Upper lobe of right lung (tissue), 1 donor: Measurements from ENCODE around the gene KLHL10. TPM values are rescaled to one million over a fixed set of nuclear protein-coding genes. Genes with fewer than 3 reads are reported as not detected.
A peak's percentile ranks its signal among the peaks of the same experiment; 100 is the strongest.

Experiments
- ATAC-seq: fragments of 200-7000 bp; cut with Tn5 transposase; one replicate; pipeline ENCODE4 v1.9.1; 2020; ENCODE audit warnings: mild to moderate bottlenecking, moderate library complexity
- DNase-seq: peaks from one replicate; pipeline ENCODE4 v3.0.0-alpha.2; 2020
- H3K27ac ChIP-seq: fragments of 200-600 bp; one replicate; pipeline ENCODE4 v1.8.0; 2022
- H3K27me3 ChIP-seq: fragments of 200-600 bp; one replicate; pipeline ENCODE4 v1.8.0; 2022; ENCODE audit warnings: mild to moderate bottlenecking
- H3K36me3 ChIP-seq: fragments of 200-600 bp; one replicate; pipeline ENCODE4 v1.8.0; 2022
- H3K4me1 ChIP-seq: fragments of 200-600 bp; one replicate; pipeline ENCODE4 v1.8.0; 2022
- H3K4me3 ChIP-seq: fragments of 200-600 bp; one replicate; pipeline ENCODE4 v1.8.0; 2022; ENCODE audit warnings: mild to moderate bottlenecking
- H3K9me3 ChIP-seq: fragments of 200-600 bp; one replicate; pipeline ENCODE4 v1.8.0; 2022
- intact Hi-C: fragments of 100-400 bp; cut with DNase I; formaldehyde crosslinking; loops from one replicate; pipeline ENCODE4 v1.11.0; 2022
- total RNA-seq: library from RNA; stranded (reverse); fragmentation: NEBNext Ultra II Directional; extraction: Animal tissue kit (Norgen Biotek cat#: 25700); gene quantifications from one replicate; pipeline ENCODE4 v1.2.1, GENCODE V29; 2021
- TF ChIP-seq, protein P1 (sequence below): fragments of 200-600 bp; IDR thresholded peaks from one replicate; pipeline ENCODE4 v1.8.0; 2022; ENCODE audit warnings: antibody characterized with exemption
- donor health status: DM: no; HTN: yes; CAD: no; lungs with severe emphysema.

Gene KLHL10
- total RNA-seq, 1 donor from 2014 or later, result 0.29 TPM

DNA sequence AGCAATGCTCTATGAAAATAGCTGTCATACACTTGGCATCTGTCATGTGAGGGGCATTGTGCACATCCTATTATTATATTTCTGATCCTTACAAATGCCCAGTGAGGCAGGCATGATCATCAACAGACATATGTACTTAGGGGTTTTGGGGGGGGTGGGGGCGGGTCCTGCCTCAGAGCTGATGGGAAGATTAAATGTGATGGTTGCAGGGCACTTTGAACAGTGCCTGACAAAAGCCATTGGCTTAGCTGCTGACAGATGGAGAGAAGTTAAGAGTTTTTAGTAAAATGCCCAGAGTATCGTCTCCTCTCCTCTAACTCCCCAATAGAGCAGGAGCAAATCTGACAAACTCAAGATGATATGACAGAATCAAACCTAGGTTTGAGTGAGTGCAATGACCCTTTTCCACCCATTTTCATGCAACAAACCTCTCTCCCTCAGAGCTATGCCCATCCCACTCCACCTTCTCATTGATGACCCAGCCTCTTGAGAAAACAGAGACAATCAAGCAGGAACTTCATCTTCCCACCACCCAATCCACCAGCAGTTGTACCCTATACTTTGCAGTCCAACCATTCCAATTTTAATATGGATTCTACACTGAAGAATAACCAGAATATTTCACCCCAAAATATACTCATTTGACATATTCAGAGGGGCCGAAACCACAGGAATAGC lies 22.8 kb downstream of the KLHL10 start:
- ATAC-seq, result no peak
- peaks cover 18% of the 10 kb centered on the region for H3K4me1 ChIP-seq
- DNase-seq, result no peak
- TF ChIP-seq, protein P1, sequence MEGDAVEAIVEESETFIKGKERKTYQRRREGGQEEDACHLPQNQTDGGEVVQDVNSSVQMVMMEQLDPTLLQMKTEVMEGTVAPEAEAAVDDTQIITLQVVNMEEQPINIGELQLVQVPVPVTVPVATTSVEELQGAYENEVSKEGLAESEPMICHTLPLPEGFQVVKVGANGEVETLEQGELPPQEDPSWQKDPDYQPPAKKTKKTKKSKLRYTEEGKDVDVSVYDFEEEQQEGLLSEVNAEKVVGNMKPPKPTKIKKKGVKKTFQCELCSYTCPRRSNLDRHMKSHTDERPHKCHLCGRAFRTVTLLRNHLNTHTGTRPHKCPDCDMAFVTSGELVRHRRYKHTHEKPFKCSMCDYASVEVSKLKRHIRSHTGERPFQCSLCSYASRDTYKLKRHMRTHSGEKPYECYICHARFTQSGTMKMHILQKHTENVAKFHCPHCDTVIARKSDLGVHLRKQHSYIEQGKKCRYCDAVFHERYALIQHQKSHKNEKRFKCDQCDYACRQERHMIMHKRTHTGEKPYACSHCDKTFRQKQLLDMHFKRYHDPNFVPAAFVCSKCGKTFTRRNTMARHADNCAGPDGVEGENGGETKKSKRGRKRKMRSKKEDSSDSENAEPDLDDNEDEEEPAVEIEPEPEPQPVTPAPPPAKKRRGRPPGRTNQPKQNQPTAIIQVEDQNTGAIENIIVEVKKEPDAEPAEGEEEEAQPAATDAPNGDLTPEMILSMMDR, result no peak
- intact Hi-C loops, result no loop called here
- no peaks in the 10 kb centered on the region for H3K27me3 ChIP-seq
- H3K9me3 ChIP-seq, result no peaks in the 10 kb centered on the region
- H3K27ac ChIP-seq, result no peak overlapping the region
- H3K4me3 ChIP-seq, result no peak overlapping the region
- H3K36me3 ChIP-seq, result no peaks in the 10 kb centered on the region

DNA sequence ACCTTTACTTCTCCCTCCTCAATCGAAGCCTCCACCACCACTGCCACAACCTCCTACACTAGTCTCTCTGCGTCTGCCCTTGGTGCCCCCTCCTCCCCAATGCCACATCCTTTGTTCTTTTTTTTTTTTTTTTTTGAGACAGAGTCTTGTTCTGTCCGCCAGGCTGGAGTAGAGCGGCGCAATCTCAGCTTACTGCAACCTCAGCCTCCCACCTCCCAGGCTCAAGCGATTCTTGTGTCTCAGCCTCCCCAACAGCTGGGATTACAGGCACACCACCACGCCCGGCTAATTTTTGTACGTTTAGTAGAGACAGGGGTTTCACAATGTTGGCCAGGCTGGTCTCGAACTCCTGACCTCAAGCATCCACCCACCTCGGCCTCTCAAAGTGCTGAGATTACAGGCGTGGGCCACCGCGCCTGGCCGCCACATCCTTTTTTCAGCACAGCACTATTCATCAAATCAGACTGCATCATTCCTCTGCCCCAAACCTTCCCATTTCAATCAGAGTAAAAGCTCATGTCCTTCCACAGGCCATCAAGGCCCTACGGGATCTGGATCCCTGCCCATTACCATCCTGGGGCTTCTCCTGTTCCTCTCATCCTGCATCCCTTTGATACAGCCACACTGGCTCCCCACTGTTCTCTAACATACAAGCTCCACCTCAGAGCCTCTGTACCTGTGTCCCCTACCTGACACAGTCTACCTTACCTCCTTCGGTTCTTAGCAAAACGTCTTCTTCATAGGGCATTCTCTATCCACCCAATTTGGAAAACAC lies 25.6 kb downstream of the KLHL10 start:
- Histone ChIP-seq H3K36me3 (peaks cover 17% of the 10 kb centered on the region), H3K4me3 (peak overlapping the region; percentile 96), H3K27ac (no peak overlapping the region), H3K27me3 (no peaks in the 10 kb centered on the region), H3K4me1 (peaks cover 18% of the 10 kb centered on the region), H3K9me3 (no peaks in the 10 kb centered on the region)
- intact Hi-C loops, result no loop called here
- TF ChIP-seq, protein P1, result no peak
- ATAC-seq (no peak), DNase-seq (no peak)

GRCh38 chr17:41864498-41864835 lies 26.8 kb downstream of the KLHL10 start:
- Histone ChIP-seq H3K36me3 (peaks cover 28% of the 10 kb centered on the region), H3K27me3 (no peaks in the 10 kb centered on the region), H3K4me3 (peak overlapping the region; percentile 96), H3K9me3 (no peaks in the 10 kb centered on the region), H3K4me1 (peaks cover 18% of the 10 kb centered on the region), H3K27ac (peak overlapping the region; percentile 95)
- intact Hi-C loops, result no loop called here
- ATAC-seq, result no peak
- DNase-seq, result no peak
- TF ChIP-seq, protein P1, result no peak

DNA sequence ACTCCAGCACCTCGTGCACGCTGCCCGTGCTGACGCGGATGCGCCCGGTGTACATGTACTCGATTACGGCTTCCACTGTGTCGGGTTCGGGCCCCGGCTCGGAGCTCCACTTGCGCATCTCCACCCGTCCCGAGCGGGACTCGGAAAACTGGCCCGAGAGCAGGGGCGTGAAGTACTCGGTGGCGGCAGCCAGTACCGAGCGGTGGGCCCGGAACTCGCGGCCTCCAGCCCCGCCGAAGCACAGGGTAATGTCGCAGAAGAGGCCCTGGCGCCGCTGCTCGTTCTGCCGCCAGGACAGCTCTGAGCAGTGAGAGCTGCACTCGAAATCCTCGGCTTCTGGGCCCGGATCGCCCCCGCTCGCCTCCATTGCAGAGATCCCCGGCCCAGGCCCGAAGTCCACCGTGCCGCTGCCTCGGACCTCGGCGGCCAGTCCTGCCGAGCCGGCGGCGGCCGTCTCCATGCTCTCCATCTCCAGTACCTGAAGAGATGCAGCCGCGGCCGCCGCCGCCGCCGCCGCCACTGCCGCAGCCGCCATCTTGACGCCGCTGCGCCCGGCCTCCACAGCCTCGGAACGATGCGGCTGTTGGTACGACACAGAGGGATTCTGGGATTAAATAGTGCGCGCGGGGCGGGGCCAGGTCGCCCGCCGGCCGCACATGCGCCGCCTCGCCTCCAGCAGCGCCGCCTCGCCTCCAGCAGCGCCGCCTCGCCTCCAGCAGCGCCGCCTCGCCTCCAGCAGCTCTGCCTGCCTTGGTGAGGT lies 27.4 kb downstream of the KLHL10 start, which contains the start of gene KLHL11:
TSS of gene KLHL11 (minus strand) at position 588 of the 760 bp plus-strand sequence. CDS start at position 535, 53 bp downstream.
- DNase-seq (peak; percentile 94), ATAC-seq (peak; percentile 97)
- peak within 1 kb of the TSS; percentile 95 for H3K27ac ChIP-seq
- H3K36me3 ChIP-seq, result peaks cover 33% of the 10 kb centered on the region
- no peaks in the 10 kb centered on the region for H3K9me3 ChIP-seq
- H3K27me3 ChIP-seq, result no peaks in the 10 kb centered on the region
- intact Hi-C loops, result no loop called here
- TF ChIP-seq, protein P1, result no peak
- peak within 1 kb of the TSS; percentile 96 for H3K4me3 ChIP-seq
- peaks cover 18% of the 10 kb centered on the region for H3K4me1 ChIP-seq

- DNase-seq, result no peak
- H3K4me1 ChIP-seq, result peaks cover 18% of the 10 kb centered on the region
- no peak for ATAC-seq
- peak overlapping the region; percentile 95 for H3K27ac ChIP-seq
- TF ChIP-seq, protein P1, result no peak
- no peaks in the 10 kb centered on the region for H3K9me3 ChIP-seq
- H3K27me3 ChIP-seq, result no peaks in the 10 kb centered on the region
- H3K36me3 ChIP-seq, result peaks cover 38% of the 10 kb centered on the region
- peak overlapping the region; percentile 96 for H3K4me3 ChIP-seq
- intact Hi-C loops, result no loop called here
Measured at GRCh38 chr17:41865596-41865893, 27.9 kb downstream of the KLHL10 start.
